DMS114 treated with DMSO at 0.1 percent for 48 hours (cell line): ENCODE measurements around the gene TRPM2.

Source experiments
- DNase-seq: peaks from one replicate; lab custom pipeline; 2025; ENCODE audit not compliant: unreplicated experiment; lab: John Stamatoyannopoulos, UW

The TRPM2 gene

GRCh38 chr21:44424608-44425306, 71.3 kb downstream of the TRPM2 start:
- DNase-seq, result no peak

- DNase-seq, result no peak
Observed at GRCh38 chr21:44425307-44425894, 72.0 kb downstream of the TRPM2 start.

- DNase-seq, result no peak
Observed at GRCh38 chr21:44425895-44426662, 72.7 kb downstream of the TRPM2 start.

- no peak for DNase-seq
Observed at GRCh38 chr21:44426663-44427191, 73.3 kb downstream of the TRPM2 start.

GRCh38 chr21:44427241-44428120, 74.1 kb downstream of the TRPM2 start:
- no peak for DNase-seq

GRCh38 chr21:44428281-44428960, 75.0 kb downstream of the TRPM2 start:
- DNase-seq, result peak; percentile 13

GRCh38 chr21:44429894-44430293, 76.5 kb downstream of the TRPM2 start:
- DNase-seq, result no peak

GRCh38 chr21:44431300-44431699, 77.9 kb downstream of the TRPM2 start:
- no peak for DNase-seq

- no peak for DNase-seq
Observed at GRCh38 chr21:44432841-44433790, 79.7 kb downstream of the TRPM2 start.

GRCh38 chr21:44433791-44434567, 80.6 kb downstream of the TRPM2 start:
- no peak for DNase-seq

GRCh38 chr21:44434568-44434925, 81.1 kb downstream of the TRPM2 start:
- DNase-seq, result no peak

GRCh38 chr21:44434936-44435635, 81.7 kb downstream of the TRPM2 start:
- no peak for DNase-seq

GRCh38 chr21:44436111-44436611, 82.7 kb downstream of the TRPM2 start:
- no peak for DNase-seq

GRCh38 chr21:44436958-44437357, 83.5 kb downstream of the TRPM2 start:
- DNase-seq, result no peak

GRCh38 chr21:44437371-44437695, 83.9 kb downstream of the TRPM2 start:
- no peak for DNase-seq

GRCh38 chr21:44437696-44438431, 84.4 kb downstream of the TRPM2 start:
- no peak for DNase-seq

GRCh38 chr21:44438531-44439210, 85.2 kb downstream of the TRPM2 start:
- no peak for DNase-seq
